HG03571 (cell line): ENCODE data around the gene UCK1.
A peak's percentile ranks its signal among the peaks of the same experiment; 100 is the strongest.

ENCODE experiments used
- ATAC-seq: cut with Tn5 transposase; IDR thresholded peaks from one replicate; pipeline ENCODE4 v1.9.1; 2021; ENCODE audit not compliant: unreplicated experiment

Gene UCK1

DNA sequence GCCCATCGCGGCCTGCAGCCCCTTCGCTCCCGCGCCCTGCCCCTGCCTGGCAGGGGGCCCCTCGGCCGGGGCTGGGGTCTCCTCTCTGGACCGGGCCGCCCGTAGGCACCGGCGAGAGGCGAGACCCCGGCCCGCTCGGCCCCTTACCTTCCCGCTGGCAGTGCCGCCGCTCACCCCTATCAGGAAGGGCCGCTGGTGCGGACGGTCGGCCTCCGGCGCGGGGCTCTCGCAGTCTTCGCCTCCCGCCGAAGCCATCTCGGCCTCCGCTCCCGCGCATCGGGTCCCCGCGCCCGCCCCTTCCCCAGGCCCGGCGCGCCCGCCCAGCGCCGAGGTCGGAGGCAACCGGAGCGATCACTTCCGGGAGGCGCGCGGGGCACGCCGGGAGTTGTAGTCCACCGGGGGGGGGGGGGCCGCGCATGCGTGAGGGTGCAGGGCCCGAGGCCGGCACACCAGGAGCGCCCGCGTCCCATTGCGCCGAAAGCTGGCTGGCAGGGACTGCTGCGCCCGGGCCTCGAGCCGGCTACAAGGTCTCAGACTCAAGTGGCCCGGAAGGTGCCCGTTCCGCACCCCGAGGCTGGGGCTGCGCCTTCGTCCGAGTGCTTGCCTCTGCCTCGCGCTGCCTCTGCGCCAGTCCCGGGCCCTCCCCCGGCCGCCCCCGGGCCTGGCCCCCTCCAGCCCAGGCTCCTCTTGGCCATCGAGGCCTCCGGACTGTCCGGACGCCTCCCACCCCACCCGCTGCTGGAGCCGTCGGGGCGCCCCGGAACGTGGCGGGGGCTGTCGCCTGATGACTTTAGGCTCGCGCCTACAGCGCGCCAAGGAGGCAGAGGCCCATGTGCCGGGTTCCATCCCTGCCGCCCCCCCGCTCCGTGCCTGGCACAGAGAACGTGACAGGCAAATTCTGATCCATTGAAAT is at the start of gene UCK1:
TSS of gene UCK1 (minus strand) at position 344 of the 913 bp plus-strand sequence. CDS start at position 255, 89 bp downstream.
- ATAC-seq, result peak; percentile 65

DNA sequence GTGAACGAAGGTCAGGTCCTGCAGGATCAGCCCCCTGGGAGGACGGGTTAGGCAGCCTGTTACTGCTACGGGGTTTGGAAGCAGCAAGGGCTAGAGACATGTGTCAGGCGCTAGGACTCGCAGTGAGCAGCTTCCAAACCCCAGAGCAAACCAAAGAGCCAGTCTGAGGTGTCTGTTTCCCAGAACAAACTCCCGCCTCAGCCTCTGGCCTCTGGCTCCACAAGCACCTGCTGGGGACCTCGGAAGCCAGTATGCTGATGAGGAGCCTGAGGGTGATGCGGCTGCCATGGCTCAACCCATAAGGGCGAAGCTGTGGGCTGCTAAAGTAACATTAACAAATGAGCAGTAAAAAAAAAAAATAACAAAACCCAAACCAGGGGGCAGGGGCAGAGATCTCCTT is 49.3 kb upstream of the UCK1 start:
- no peak for ATAC-seq

DNA sequence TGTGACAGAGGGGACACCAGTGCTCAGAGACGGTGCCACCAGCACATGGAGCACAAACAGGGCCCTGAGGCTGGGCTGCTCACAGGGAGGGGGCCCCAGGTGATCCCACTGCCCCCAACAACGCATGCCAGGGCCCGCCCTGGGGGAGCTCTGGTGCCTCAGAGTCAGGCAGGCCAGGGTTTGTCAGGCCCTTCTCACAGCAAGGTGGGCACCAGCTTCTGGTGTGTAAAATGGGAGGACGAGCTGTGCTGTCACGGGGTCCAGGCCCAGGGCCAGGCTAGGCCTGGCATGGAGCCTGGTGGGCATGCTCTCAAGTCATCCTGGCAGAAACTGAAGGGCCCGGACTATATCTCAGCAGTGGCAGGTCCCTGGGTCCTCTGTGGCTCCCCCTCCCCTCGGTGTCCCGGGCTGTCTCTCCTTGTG is 48.7 kb upstream of the UCK1 start:
- ATAC-seq, result no peak

DNA sequence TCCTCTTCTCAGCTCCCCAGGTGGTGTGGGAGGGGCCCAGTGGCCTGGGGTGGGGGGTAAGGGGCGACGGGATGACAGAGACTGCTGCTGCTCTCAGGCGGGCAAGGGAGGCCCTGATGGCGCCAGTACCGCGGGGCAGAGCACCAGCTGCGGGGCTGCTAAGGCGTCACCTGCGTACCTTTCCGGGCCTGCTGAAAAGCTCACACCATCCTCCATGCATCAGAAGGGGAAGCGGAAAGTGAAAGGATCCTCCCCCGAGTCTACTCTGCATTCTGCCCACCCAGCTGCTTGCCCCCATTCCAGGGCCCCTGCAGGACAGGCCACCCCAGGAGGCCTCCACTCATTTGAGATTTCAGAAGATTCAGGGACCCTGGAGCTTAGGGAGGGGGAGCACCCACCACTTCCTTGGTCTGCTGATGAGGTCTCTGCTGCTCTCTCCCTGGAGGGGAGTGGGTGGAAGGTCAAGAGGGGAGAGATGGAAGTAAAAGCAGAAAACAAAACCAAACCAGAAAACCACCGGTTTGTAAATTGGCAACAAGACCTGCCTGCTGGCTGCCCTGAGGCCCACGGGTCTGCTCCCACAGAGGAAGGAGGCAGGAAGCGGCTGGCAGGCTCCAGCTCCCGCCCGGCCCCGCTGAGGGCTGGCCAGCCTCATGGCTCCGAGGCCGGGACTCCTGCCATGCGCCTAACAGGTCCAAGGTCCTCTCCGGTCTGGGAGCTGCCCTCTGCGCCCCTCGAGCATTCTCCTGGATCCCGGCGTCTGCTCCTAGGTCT is 47.9 kb upstream of the UCK1 start:
- no peak for ATAC-seq

DNA sequence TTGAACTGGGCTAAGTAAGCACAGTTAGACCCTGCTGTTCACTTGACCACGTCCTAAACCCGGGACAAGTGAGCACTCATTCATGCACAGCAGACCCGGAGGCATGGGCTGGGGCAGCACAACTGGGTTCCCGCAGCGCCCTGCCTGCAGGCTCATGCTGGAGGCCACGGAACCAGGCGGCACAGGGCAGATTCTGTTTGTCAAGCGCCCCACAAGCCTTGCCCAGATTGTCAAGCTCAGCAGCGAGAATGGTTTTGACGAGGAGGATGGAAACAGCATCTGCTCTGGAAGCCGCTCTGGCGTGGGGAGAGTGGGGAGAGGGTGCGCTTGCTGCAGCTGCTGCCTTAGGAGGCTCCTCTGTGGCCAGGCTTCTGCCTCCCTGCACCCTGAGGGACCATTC is 47.0 kb upstream of the UCK1 start:
- ATAC-seq, result no peak

DNA sequence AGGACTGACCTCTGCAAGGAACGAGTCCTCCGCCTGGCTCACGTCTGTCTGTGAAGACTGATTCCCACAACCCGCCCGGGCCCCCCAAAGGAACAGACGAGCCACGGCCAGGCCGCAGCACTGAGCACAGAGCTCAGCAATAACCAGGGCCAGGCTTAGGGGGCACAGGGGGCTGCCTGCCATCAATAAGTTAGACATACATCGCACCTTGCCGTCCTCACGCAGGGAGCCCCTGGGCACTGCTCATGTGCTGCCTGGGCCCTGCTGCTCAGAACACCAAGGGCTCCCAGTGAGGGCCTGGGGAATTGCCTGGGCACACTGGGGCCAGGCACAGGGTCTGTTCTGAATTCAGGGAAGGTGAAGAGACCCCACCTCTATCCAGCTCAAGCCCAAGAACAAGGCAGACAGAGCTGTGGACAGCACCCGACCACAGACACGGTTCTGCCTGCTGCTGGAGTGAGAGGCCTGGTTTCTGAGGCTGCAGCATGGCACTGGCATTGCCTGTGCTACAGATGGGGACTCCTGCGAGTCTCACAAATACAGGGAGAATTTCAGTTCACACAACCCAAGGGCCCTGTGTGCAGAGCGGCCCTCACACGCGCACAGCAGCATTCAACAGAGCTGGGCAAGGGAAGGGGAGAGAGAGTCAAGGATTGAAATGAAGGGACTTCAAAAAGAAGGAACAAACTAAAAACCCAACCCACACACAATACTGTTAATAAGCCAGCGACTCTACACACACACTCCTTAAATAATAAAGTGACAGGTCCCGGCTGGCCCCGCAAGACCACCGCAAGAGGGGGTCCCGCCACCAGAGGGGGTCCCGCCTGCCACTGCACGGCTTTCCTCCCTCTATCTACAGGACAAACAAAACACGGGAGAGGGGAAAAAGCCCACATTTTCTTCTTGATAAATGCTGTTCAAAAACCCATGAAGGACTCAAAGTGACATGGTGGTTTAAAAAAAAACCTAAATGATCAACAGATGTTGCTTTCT is 46.2 kb upstream of the UCK1 start:
- no peak for ATAC-seq

DNA sequence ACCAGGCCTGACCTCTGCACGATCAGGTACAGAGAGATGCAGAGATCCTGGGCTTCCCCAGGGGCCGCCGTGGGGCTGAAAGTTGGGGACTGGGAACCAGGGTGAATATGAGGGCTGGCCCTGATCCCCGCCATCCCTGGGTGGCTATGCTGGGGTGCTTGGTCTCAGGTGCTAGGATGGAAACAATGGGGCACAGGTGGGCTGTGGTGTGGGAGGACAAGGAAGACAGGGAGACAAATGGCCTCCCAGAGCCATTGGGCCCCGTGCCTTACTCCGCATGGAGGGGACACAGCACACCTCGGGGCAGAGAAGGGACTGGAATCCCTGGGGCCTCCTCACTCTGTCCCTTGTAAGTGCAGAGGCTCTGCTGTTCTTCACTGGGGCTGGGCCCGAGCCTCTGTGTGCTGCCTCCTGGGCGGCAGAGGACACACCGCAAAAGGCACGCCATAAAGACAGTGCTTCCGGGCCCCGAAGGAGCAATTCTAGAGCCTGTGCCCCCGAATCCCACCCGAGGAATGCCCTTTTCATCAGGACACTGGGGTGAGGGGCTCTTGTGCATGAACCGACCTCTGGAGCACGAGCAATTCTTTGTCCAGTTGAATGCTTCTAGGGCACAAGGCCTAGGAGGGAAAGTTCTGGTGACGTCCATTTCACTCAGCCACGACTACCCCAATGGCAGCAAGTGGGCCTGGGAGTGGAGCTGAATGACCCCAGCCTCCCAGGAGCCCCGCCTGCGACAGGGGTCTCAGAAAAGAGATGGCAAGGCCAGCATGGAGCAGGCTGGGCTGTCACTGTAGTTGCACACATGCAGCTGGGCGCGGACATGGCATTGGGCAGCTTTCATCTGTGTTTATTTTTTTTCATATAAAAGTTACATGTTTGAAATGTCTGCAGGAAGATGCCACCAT is 45.1 kb upstream of the UCK1 start:
- ATAC-seq, result no peak

DNA sequence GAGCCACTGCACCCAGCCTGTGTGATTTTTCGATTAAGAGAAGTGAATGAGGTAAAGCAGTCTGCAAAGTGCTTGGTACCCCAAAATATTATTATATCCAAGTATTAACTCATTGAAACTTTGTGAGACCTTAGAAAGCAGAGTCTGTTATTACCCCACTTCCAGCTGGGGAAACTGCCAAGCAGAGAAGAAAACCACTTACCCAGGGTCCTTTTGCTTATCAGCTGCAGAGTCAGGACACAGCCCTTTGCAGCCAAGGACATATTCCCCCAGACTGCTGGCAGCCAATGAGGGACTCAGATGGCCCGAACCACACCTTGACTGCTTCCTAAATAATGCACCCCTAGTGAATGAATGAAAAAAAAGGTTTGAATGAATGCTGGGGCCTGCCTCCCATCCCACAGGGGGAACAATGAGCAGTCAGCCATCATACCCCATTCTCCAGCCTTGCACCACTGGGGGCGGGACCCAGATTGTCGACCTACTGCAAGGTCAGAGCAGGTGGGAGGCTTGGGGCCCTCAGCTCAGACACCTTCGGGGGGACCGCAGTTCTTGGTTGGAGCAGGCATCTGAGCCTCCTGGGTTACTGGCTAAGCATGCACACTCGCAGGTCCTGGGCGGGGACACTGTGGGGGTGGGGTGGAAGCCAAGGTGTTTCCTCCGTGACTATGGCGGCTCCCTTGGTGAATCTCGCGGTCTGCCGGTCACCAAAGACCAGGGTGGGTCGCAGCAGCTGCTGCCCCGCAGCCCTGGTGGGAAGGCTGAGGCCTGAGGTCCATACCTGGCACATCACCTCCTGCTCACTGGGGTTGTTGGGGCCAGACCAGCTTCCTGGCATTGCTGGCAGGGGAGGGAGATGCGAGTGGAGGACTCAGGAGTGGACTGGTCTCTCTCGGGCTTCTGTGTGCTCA is 43.9 kb upstream of the UCK1 start:
- no peak for ATAC-seq

DNA sequence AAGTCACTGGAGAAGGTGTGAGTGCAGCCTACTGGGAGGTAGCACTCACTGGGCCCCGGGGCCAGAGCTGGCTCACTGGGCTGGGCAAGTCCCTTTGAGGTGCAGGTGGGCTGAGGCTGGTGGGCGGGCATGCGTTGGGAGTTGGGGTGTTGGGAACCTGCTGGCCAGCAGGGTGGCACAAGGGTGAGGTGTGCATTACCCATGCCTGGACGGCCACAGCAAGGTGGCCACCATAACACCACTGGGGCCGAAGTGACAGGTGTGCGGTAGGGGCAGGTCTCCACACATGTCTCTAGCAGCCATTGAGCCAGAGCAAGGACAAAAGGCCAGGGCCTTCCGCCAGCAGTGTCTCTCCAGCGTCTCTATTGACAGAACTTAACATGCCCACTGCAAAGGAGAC is 36.8 kb upstream of the UCK1 start:
- no peak for ATAC-seq

DNA sequence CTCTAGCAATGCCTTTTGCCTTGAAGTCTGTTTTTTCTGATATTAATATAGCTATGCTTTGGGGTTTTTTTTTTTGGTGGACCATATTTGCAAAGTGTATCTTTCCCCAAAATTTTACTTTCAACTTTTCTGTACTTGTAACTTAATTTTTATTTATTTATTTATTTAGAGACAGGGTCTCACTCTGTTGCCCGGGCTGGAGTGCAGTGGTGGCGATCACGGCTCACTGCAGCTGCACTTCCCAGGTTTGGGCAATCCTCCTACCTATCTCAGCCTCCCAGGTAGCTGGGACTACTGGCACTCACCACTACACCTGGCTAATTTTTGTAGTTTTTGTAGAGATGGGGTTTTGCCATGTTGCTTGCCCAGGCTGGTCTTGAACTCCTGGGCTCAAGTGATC is 35.1 kb upstream of the UCK1 start:
- no peak for ATAC-seq

DNA sequence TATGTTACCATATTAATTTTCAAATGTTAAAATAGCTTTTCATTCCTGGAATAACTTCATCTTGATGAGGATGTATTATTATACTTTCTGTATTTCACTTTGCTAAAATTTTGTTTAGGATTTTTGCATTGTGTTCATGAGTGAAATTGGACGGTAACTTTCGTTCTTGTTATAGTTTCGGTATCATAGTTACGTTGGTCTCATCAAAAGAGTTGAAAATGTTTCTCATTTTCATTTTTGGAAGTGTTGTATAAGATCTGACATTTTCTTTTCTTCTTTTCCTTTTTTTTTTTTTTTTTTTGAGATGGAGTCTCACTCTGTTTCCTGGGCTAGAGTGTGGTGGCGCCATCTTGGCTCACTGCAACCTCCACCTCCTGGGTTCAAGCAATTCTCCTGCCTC is 34.3 kb upstream of the UCK1 start:
- ATAC-seq, result no peak

DNA sequence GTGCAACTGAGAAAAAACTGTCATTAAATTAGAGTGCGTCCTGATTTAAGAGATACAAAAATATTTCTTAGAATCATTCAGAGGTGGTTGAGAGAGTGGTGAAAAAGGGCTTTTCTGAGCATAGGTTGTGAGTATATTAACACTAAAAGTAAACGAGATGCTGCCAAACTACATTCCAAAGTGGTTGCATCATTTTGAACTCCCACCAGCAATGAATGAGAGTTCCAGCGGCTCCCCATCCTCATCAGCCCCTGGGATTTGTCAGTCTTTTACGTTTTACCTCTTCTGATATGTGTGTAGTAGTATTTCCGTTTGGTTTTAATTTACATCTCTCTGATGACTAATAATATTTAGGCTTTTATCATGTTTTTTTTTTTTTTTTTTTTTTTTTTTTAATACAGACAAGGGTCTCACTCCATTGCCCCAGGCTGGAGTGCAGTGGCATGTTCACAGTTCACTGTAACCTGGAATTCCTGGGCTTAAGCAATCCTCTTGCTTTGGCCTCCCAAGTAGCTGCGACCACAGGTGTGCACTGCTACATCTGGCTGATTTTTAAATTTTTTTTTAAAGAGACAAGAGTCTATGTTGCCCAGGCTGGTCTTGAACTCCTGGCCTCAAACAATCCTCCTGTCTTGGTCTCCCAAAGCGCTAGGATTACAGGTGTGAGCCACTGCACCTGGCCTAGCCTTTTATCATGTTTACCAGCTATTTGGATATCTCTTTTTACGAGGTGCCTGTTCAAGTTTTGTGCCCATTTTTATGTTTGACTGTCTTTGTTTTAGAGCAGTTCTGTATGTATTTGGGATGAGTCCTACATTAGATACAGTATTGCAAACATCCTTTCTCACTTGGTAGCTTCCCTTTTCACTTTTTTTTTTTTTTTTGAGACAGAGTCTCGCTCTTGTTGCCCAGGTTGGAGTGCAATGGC is 31.2 kb upstream of the UCK1 start:
- ATAC-seq, result no peak

DNA sequence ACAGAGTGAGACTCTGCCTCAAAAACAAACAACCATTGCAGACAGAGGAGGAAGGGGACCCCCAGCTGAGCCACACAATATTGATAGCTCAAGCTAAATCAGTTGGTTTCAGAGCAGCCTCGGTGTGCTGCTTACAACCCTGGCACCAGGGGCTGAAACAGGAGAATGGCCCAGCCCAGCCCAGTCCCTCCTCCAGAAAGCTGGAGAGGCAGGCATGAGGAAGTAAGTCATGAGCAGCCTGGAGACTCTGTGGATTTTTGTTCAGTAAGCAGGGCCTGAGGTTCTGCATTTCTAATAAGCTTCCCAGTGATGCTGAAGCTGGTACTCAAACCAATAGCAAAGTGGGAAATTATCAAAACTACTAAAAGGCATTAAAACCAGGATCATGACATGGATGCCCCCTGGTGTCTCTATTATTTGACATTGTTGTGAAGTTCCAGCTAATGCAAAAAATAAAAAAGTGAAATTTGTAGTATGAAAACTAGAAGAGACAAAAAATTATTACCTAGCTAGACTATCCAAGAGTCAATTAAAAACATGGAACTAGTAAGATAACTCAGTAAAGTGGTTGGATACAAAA is 28.4 kb upstream of the UCK1 start:
- ATAC-seq, result no peak

DNA sequence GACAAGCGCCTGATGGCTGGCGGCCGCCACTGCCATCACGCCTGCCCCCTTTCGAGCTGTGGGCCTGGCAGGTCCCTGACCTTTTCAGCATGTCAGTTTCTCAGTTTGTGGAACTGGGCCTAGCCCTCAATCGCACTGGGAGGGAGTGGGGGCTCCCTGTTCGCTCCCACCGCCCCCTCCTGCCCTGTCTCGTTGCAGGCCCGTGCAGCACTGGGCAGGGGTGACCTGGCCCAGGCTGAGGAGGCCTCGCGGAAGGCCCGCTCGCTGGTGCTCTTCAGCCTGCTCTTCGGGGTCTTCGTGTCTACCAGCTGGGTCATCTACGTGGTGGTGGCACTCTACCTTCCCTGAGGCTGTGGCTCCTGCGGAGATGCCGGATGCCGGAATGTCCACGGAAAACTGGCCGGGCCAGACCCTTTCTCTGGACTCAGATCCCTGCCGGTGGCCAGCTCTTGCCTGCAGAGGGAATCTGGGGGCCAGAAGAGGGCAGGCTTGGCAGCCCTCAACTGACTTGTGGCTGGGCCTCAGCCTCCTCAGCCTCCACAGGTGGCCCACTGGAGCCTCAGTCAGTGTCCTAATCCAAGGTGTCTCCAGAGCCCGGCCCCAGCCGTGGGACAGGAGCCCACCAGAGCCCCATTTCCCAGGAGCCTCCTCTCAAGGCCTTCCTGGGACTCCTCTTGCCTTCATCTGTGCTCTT is 26.9 kb upstream of the UCK1 start:
- no peak for ATAC-seq

DNA sequence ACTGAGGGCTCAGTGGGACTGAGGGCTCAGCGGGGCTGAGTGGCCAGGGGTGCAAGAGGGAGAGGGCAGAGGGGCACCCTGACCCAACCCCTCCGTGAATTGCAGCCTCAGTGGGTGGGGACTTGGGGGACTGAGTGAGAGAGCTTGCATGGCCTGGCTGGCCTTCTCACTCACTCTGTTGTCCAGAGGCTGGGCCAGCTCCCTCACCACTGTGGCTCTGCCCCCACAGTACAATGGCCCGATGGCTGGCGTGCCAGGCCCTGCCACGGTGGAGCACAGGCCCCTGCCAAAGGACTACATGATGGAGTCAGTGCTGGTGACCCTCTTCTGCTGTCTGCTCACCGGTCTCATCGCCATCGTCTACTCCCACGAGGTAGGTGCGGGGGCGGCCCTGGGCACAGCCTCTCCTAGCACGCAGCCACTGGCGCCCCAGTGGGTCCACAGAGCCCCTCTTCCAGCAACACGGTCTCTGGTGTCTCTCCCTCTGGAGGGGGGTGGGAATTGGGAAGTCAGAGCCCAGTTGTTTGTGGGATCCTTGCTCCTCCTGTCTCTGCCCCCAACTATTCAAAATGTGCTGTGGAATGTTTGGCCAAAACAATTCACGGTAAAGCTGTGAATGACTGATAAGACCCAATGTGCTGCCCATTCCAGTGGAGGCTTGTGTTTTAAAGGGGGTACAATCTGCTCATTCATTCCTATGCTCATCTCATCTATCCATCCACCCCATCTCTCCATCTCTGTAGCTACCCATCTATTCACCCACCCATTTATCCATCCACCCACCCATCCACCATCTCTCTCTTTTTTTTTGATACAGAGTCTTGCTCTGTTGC is 25.0 kb upstream of the UCK1 start:
- ATAC-seq, result no peak

DNA sequence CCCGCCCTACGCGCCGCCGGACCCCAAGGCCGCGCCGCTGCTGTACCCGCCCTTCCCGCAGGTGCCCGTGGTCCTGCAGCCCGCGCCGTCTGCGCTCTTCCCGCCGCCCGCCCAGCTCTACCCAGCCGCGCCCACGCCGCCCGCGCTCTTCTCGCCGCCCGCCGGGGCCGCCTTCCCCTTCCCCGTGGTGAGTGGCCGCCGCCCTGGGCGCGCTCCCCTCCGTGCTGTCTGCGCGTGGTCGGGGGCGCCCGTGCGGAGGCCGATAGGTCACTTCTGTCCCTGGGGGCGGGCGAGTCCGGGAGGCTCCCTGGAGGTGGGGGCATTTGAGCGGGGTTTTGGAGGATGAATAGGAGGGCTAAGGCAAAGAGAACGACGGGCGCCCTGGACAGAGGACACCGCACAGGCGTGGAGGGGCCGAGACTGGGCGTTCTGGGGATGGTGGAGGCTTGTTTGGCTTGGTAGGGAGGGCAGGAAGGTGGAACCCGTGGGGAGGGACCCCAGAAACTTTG is 23.8 kb upstream of the UCK1 start:
- no peak for ATAC-seq
